HEK293 (cell line): Measurements from ENCODE around the gene CDK6.
"Not testable (repeated sequence)": the region's sequence is repeated elsewhere in the genome, so short reads cannot be mapped to it uniquely, and the experiment has no call there.

Experiments used
- CTCF ChIA-PET: fragments of 350-600 bp; formaldehyde crosslinking; extraction: SDS; loops from one replicate; lab custom pipeline; 2021; ENCODE audit warnings: antibody characterized with exemption; lab: Yijun Ruan, JAX
- POLR2A ChIA-PET: fragments of 300-600 bp; formaldehyde crosslinking; extraction: SDS; loops from one replicate; lab custom pipeline; 2020; ENCODE audit warnings: antibody characterized with exemption, inconsistent platforms; lab: Yijun Ruan, JAX
- H3K27ac ChIP-seq: fragments of 200-500 bp; sonication (Bioruptor generic); 2 replicates; pipeline ENCODE4 v1.5.1; 2014; ENCODE audit warnings: low read depth, low read length, control low read depth, inconsistent platforms; ENCODE audit errors: extremely low read depth
- H3K36me3 ChIP-seq, 2 experiments: fragments of 200-500 bp in 1 of 2; sonication (Bioruptor generic) in 1 of 2; 1 replicate in 1 of 2; 2 replicates in 1 of 2; pipeline ENCODE4 v1.5.1; 2014 to 2017; ENCODE audit warnings: inconsistent platforms in 2 of 2, low read length in 2 of 2; ENCODE audit not compliant: control insufficient read depth in 2 of 2, insufficient read depth in 1 of 2
- H3K4me1 ChIP-seq: fragments of 200-500 bp; sonication (Bioruptor generic); 2 replicates; pipeline ENCODE4 v1.5.1; 2014; ENCODE audit warnings: mild to moderate bottlenecking, low read length, inconsistent platforms; ENCODE audit not compliant: control insufficient read depth, insufficient read depth
- H3K4me3 ChIP-seq: 2 replicates; pipeline ENCODE4 v1.5.1; 2011; ENCODE audit warnings: low read depth, mild to moderate bottlenecking, control low read depth, low read length, moderate library complexity
- H3K9me3 ChIP-seq: fragments of 200-500 bp; sonication (Bioruptor generic); 2 replicates; pipeline ENCODE4 v1.5.1; 2014; ENCODE audit warnings: low read depth, low read length, inconsistent platforms; ENCODE audit not compliant: control insufficient read depth, insufficient read depth
- EGR2 ChIP-seq: fragments of 450-650 bp; formaldehyde crosslinking; IDR thresholded peaks from 2 replicates; pipeline ENCODE4 v1.5.1; 2016; ENCODE audit warnings: low read depth, missing biosample characterization, missing genetic modification characterization
- GLI2 ChIP-seq: fragments of 450-650 bp; formaldehyde crosslinking; IDR thresholded peaks from 2 replicates; pipeline ENCODE4; 2017; ENCODE audit warnings: missing biosample characterization, missing genetic modification characterization, low read depth, borderline replicate concordance
- GLIS1 ChIP-seq: fragments of 450-650 bp; formaldehyde crosslinking; IDR thresholded peaks from 2 replicates; pipeline ENCODE4 v1.5.1; 2016; ENCODE audit warnings: missing biosample characterization, missing genetic modification characterization
- HIC1 ChIP-seq: fragments of 450-650 bp; formaldehyde crosslinking; IDR thresholded peaks from 2 replicates; pipeline ENCODE4 v1.5.1; 2016; ENCODE audit warnings: missing biosample characterization, missing genetic modification characterization
- INSM2 ChIP-seq: fragments of 450-650 bp; formaldehyde crosslinking; IDR thresholded peaks from 2 replicates; pipeline ENCODE4 v1.5.1; 2016; ENCODE audit warnings: missing biosample characterization, missing genetic modification characterization
- KLF10 ChIP-seq: fragments of 450-650 bp; IDR thresholded peaks from 2 replicates; pipeline ENCODE4 v1.5.1; 2018; ENCODE audit warnings: missing biosample characterization, mild to moderate bottlenecking, missing genetic modification characterization
- KLF9 ChIP-seq: fragments of 450-650 bp; formaldehyde crosslinking; IDR thresholded peaks from 2 replicates; pipeline ENCODE4 v1.5.1; 2016; ENCODE audit warnings: missing biosample characterization, missing genetic modification characterization, low read depth
- MYNN ChIP-seq: fragments of 450-650 bp; formaldehyde crosslinking; IDR thresholded peaks from 2 replicates; pipeline ENCODE4 v1.5.1; 2016; ENCODE audit warnings: missing biosample characterization, missing genetic modification characterization, borderline replicate concordance
- RBAK ChIP-seq: fragments of 450-650 bp; formaldehyde crosslinking; IDR thresholded peaks from 2 replicates; pipeline ENCODE4 v1.5.1; 2016; ENCODE audit warnings: missing biosample characterization, missing genetic modification characterization
- SALL2 ChIP-seq: fragments of 450-650 bp; formaldehyde crosslinking; IDR thresholded peaks from 2 replicates; pipeline ENCODE4 v1.5.0; 2017; ENCODE audit warnings: missing biosample characterization, mild to moderate bottlenecking, missing genetic modification characterization, borderline replicate concordance
- SP7 ChIP-seq: fragments of 450-650 bp; formaldehyde crosslinking; IDR thresholded peaks from 2 replicates; pipeline ENCODE4 v1.5.1; 2016; ENCODE audit warnings: missing biosample characterization, missing genetic modification characterization
- ZBTB8A ChIP-seq: fragments of 450-650 bp; formaldehyde crosslinking; IDR thresholded peaks from 2 replicates; pipeline ENCODE4 v1.5.1; 2016; ENCODE audit warnings: missing biosample characterization, missing genetic modification characterization
- ZFHX2 ChIP-seq: fragments of 450-650 bp; formaldehyde crosslinking; conservative IDR thresholded peaks from 2 replicates; pipeline ENCODE4 v1.5.1; 2016; ENCODE audit warnings: missing biosample characterization, missing genetic modification characterization
- ZFP37 ChIP-seq: fragments of 450-650 bp; formaldehyde crosslinking; IDR thresholded peaks from 2 replicates; pipeline ENCODE4 v1.5.1; 2016; ENCODE audit warnings: missing biosample characterization, missing genetic modification characterization
- ZNF146 ChIP-seq: fragments of 450-650 bp; formaldehyde crosslinking; IDR thresholded peaks from 2 replicates; pipeline ENCODE4 v1.5.1; 2016; ENCODE audit warnings: missing biosample characterization, missing genetic modification characterization
- ZNF157 ChIP-seq: fragments of 450-650 bp; formaldehyde crosslinking; IDR thresholded peaks from 2 replicates; pipeline ENCODE4 v1.5.1; 2016; ENCODE audit warnings: missing biosample characterization, missing genetic modification characterization
- ZNF2 ChIP-seq: fragments of 450-650 bp; formaldehyde crosslinking; IDR thresholded peaks from 2 replicates; pipeline ENCODE4 v1.5.1; 2016; ENCODE audit warnings: missing biosample characterization, missing genetic modification characterization
- ZNF202 ChIP-seq: fragments of 450-650 bp; formaldehyde crosslinking; IDR thresholded peaks from 2 replicates; pipeline ENCODE4 v1.5.1; 2016; ENCODE audit warnings: missing biosample characterization, missing genetic modification characterization, borderline replicate concordance
- ZNF335 ChIP-seq: fragments of 450-650 bp; formaldehyde crosslinking; conservative IDR thresholded peaks from 2 replicates; pipeline ENCODE4 v1.5.1; 2016; ENCODE audit warnings: missing biosample characterization, missing genetic modification characterization
- ZNF354C ChIP-seq: fragments of 450-650 bp; formaldehyde crosslinking; IDR thresholded peaks from 2 replicates; pipeline ENCODE4 v1.5.1; 2016; ENCODE audit warnings: missing biosample characterization, missing genetic modification characterization, low read depth, borderline replicate concordance
- ZNF362 ChIP-seq: fragments of 450-650 bp; formaldehyde crosslinking; IDR thresholded peaks from 2 replicates; pipeline ENCODE4 v1.5.1; 2016; ENCODE audit warnings: missing biosample characterization, missing genetic modification characterization
- ZNF426 ChIP-seq: fragments of 450-650 bp; formaldehyde crosslinking; IDR thresholded peaks from 2 replicates; pipeline ENCODE4 v1.5.1; 2017; ENCODE audit warnings: missing biosample characterization, missing genetic modification characterization, mild to moderate bottlenecking, inconsistent platforms, moderate library complexity
- ZNF473 ChIP-seq: fragments of 450-650 bp; formaldehyde crosslinking; IDR thresholded peaks from 2 replicates; pipeline ENCODE4 v1.5.1; 2017; ENCODE audit warnings: missing biosample characterization, missing genetic modification characterization
- ZNF626 ChIP-seq: fragments of 450-650 bp; sonication (Bioruptor Pico); formaldehyde crosslinking; IDR thresholded peaks from 2 replicates; pipeline ENCODE4 v1.5.1; 2018; ENCODE audit warnings: missing biosample characterization, missing genetic modification characterization, inconsistent platforms
- ZNF785 ChIP-seq: fragments of 450-650 bp; formaldehyde crosslinking; IDR thresholded peaks from 2 replicates; pipeline ENCODE4 v1.5.1; 2016; ENCODE audit warnings: missing biosample characterization, missing genetic modification characterization
- ZNF830 ChIP-seq: fragments of 450-650 bp; IDR thresholded peaks from 2 replicates; pipeline ENCODE4 v1.5.0; 2018; ENCODE audit warnings: missing biosample characterization, missing genetic modification characterization, low read depth, mild to moderate bottlenecking, moderate library complexity
- ZNF837 ChIP-seq: fragments of 450-650 bp; formaldehyde crosslinking; IDR thresholded peaks from 2 replicates; pipeline ENCODE4 v1.5.1; 2016; ENCODE audit warnings: missing biosample characterization, missing genetic modification characterization
- ZXDB ChIP-seq: fragments of 450-650 bp; formaldehyde crosslinking; IDR thresholded peaks from 2 replicates; pipeline ENCODE4 v1.5.1; 2016; ENCODE audit warnings: missing biosample characterization, missing genetic modification characterization

CDK6 gene

GRCh38 chr7:92868683-92869293 lies 32.4 kb upstream of the CDK6 start:
- CTCF ChIA-PET: no interaction called here
- no peaks in the 10 kb centered on the region for H3K4me1 ChIP-seq
- no peak overlapping the region for H3K4me3 ChIP-seq
- H3K36me3 ChIP-seq: no peaks in the 10 kb centered on the region
- POLR2A ChIA-PET: no interaction called here
- H3K9me3 ChIP-seq: no peaks in the 10 kb centered on the region
- no peak for TF ChIP-seq ZNF362 (tag by site-specific recombination)
- TF ChIP-seq RBAK: no peak
- TF ChIP-seq HIC1 (tag by site-specific recombination): no peak
- no peak for TF ChIP-seq ZNF202 (tag by site-specific recombination)
- no peak for TF ChIP-seq ZXDB (tag by site-specific recombination)
- no peak for TF ChIP-seq ZNF146 (tag by site-specific recombination)
- no peak for TF ChIP-seq SALL2 (tag by site-specific recombination)
- no peak for TF ChIP-seq ZBTB8A (tag by site-specific recombination)
- TF ChIP-seq ZNF473 (tag by site-specific recombination): no peak
- TF ChIP-seq SP7 (tag by site-specific recombination): no peak
- TF ChIP-seq ZNF626 (tag by site-specific recombination): no peak
- TF ChIP-seq ZNF830 (tag by site-specific recombination): no peak
- no peak overlapping the region for H3K27ac ChIP-seq

GRCh38 chr7:92864169-92864568 lies 27.8 kb upstream of the CDK6 start:
- POLR2A ChIA-PET: interaction anchor here (0.7 kb wide), 1 partner anchor 106 kb away, joined by 3 read pairs; no protein-coding TSS in a partner anchor
- not testable (repeated sequence) for H3K4me3 ChIP-seq, H3K27ac ChIP-seq, H3K9me3 ChIP-seq, H3K36me3 ChIP-seq, H3K4me1 ChIP-seq
- 0 out of 2 replicates have a peak, but pooled peaks have one; percentile 16 for TF ChIP-seq ZFHX2 (tag by site-specific recombination)
- TF ChIP-seq EGR2 (tag by site-specific recombination): peak; percentile 21; the same call in 1 of the 2 replicates
- CTCF ChIA-PET: interaction anchor here (0.6 kb wide), 1 partner anchor 18 kb away, joined by 5 read pairs; no protein-coding TSS in a partner anchor

- TF ChIP-seq MYNN (tag by site-specific recombination) (no peak), GLIS1 (tag by site-specific recombination) (no peak), ZNF2 (tag by site-specific recombination) (no peak), ZNF354C (tag by site-specific recombination) (no peak), ZNF785 (tag by site-specific recombination) (no peak), KLF10 (no peak), GLI2 (tag by site-specific recombination) (no peak), ZFP37 (tag by site-specific recombination) (no peak), INSM2 (no peak), ZNF837 (no peak), ZNF157 (tag by site-specific recombination) (no peak), ZNF426 (tag by site-specific recombination) (no peak), ZNF335 (tag by site-specific recombination) (no peak), KLF9 (tag by site-specific recombination) (no peak)
- no peaks in the 10 kb centered on the region for H3K36me3 ChIP-seq
- H3K4me1 ChIP-seq: no peaks in the 10 kb centered on the region
- no peak overlapping the region for H3K27ac ChIP-seq
- H3K9me3 ChIP-seq: no peaks in the 10 kb centered on the region
- no peak overlapping the region for H3K4me3 ChIP-seq
- ChIA-PET CTCF (interaction anchor here (0.7 kb wide), 1 partner anchor 372 kb away, joined by 3 read pairs; no protein-coding TSS in a partner anchor), POLR2A (no interaction called here)
These were observed 20.1 kb upstream of the CDK6 start for GRCh38 chr7:92856436-92856835.
